HepG2 (cell line): ENCODE results near the gene CTRB2.

Experiments used
- ARNT ChIP-seq: fragments of 450-650 bp; IDR thresholded peaks from 2 replicates; pipeline ENCODE4 v1.6.1; 2017
- EED ChIP-seq: sonication (generic); formaldehyde crosslinking; IDR thresholded peaks from 2 replicates; pipeline ENCODE4 v1.5.0; 2020; ENCODE audit warnings: mild to moderate bottlenecking, missing genetic modification reagents
- KDM4B ChIP-seq: sonication (generic); formaldehyde crosslinking; IDR thresholded peaks from 2 replicates; pipeline ENCODE4 v1.4.0; 2020; ENCODE audit warnings: missing genetic modification reagents
- KLF6 ChIP-seq: IDR thresholded peaks from 2 replicates; pipeline ENCODE4 v1.8.0; 2016; ENCODE audit warnings: missing biosample characterization, missing genetic modification reagents
- MED1 ChIP-seq: sonication (generic); formaldehyde crosslinking; IDR thresholded peaks from 2 replicates; pipeline ENCODE4 v1.4.0; 2020; ENCODE audit warnings: missing genetic modification reagents
- NCOR1 ChIP-seq: fragments of 200-600 bp; sonication (generic); IDR thresholded peaks from 2 replicates; pipeline ENCODE4 v1.7.0; 2017; ENCODE audit warnings: antibody characterized with exemption, low read length, borderline replicate concordance
- POLR2AphosphoS5 ChIP-seq: IDR thresholded peaks from 2 replicates; pipeline ENCODE4 v1.6.1; 2012; ENCODE audit warnings: low read depth, low read length
- TBP ChIP-seq: sonication (generic); formaldehyde crosslinking; IDR thresholded peaks from 2 replicates; pipeline ENCODE4 v1.5.0; 2020; ENCODE audit warnings: missing genetic modification reagents
- TF ChIP-seq, protein P1 (sequence below): IDR thresholded peaks from 2 replicates; pipeline ENCODE4 v1.6.1; 2016; ENCODE audit warnings: low read depth, missing genetic modification reagents, missing compliant biosample characterization
- TF ChIP-seq, protein P2 (sequence below): sonication (generic); formaldehyde crosslinking; IDR thresholded peaks from 2 replicates; pipeline ENCODE4 v1.5.0; 2020; ENCODE audit warnings: mild to moderate bottlenecking, missing genetic modification reagents, moderate library complexity
- TF ChIP-seq, protein P3 (sequence below): sonication (generic); formaldehyde crosslinking; IDR thresholded peaks from 2 replicates; pipeline ENCODE4 v1.4.0; 2020; ENCODE audit warnings: missing genetic modification reagents
- TF ChIP-seq, protein P4 (sequence below): sonication (generic); formaldehyde crosslinking; IDR thresholded peaks from 2 replicates; pipeline ENCODE4 v1.5.0; 2020; ENCODE audit warnings: missing genetic modification reagents

DNA sequence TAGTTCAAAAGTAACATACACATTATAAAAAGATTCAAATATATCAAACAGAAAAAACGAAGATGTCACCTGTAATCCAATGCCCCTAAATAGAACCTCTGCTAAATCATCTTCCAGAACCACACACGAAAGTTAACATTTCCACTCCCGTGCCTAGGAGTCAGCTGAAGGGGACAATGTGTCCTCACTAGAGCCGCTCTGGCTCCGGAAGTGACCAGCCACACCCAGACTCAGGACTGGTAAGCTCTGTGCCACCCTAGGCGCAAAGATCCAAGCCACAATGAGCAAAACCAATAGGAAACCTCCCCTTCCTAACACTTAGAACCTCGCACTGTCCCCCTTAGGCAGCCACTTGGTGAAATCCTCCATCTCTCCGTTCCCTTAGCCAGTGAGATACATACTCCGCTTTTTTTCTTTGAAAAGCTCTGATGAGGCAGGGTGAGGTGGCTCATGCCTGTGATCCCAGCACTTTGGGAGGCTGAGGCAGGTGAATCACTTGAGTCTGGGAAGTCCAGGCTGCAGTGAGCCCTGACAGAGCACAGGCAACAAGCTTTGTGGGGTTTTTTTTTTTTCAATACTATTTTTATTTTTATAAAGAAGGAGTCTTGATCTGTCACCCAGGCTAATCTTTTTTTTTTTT, 23.6 kb upstream of the CTRB2 start:
- TF ChIP-seq, protein P1, sequence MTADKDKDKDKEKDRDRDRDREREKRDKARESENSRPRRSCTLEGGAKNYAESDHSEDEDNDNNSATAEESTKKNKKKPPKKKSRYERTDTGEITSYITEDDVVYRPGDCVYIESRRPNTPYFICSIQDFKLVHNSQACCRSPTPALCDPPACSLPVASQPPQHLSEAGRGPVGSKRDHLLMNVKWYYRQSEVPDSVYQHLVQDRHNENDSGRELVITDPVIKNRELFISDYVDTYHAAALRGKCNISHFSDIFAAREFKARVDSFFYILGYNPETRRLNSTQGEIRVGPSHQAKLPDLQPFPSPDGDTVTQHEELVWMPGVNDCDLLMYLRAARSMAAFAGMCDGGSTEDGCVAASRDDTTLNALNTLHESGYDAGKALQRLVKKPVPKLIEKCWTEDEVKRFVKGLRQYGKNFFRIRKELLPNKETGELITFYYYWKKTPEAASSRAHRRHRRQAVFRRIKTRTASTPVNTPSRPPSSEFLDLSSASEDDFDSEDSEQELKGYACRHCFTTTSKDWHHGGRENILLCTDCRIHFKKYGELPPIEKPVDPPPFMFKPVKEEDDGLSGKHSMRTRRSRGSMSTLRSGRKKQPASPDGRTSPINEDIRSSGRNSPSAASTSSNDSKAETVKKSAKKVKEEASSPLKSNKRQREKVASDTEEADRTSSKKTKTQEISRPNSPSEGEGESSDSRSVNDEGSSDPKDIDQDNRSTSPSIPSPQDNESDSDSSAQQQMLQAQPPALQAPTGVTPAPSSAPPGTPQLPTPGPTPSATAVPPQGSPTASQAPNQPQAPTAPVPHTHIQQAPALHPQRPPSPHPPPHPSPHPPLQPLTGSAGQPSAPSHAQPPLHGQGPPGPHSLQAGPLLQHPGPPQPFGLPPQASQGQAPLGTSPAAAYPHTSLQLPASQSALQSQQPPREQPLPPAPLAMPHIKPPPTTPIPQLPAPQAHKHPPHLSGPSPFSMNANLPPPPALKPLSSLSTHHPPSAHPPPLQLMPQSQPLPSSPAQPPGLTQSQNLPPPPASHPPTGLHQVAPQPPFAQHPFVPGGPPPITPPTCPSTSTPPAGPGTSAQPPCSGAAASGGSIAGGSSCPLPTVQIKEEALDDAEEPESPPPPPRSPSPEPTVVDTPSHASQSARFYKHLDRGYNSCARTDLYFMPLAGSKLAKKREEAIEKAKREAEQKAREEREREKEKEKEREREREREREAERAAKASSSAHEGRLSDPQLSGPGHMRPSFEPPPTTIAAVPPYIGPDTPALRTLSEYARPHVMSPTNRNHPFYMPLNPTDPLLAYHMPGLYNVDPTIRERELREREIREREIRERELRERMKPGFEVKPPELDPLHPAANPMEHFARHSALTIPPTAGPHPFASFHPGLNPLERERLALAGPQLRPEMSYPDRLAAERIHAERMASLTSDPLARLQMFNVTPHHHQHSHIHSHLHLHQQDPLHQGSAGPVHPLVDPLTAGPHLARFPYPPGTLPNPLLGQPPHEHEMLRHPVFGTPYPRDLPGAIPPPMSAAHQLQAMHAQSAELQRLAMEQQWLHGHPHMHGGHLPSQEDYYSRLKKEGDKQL (CRISPR knock-in tag), result no peak
- TF ChIP-seq, protein P2, sequence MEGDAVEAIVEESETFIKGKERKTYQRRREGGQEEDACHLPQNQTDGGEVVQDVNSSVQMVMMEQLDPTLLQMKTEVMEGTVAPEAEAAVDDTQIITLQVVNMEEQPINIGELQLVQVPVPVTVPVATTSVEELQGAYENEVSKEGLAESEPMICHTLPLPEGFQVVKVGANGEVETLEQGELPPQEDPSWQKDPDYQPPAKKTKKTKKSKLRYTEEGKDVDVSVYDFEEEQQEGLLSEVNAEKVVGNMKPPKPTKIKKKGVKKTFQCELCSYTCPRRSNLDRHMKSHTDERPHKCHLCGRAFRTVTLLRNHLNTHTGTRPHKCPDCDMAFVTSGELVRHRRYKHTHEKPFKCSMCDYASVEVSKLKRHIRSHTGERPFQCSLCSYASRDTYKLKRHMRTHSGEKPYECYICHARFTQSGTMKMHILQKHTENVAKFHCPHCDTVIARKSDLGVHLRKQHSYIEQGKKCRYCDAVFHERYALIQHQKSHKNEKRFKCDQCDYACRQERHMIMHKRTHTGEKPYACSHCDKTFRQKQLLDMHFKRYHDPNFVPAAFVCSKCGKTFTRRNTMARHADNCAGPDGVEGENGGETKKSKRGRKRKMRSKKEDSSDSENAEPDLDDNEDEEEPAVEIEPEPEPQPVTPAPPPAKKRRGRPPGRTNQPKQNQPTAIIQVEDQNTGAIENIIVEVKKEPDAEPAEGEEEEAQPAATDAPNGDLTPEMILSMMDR, result no peak
- TF ChIP-seq TBP (CRISPR knock-in tag) (no peak), POLR2AphosphoS5 (no peak), KDM4B (CRISPR knock-in tag) (no peak), MED1 (CRISPR knock-in tag) (no peak), KLF6 (CRISPR knock-in tag) (no peak), NCOR1 (no peak), ARNT (no peak), EED (CRISPR knock-in tag) (no peak)
- TF ChIP-seq, protein P3, sequence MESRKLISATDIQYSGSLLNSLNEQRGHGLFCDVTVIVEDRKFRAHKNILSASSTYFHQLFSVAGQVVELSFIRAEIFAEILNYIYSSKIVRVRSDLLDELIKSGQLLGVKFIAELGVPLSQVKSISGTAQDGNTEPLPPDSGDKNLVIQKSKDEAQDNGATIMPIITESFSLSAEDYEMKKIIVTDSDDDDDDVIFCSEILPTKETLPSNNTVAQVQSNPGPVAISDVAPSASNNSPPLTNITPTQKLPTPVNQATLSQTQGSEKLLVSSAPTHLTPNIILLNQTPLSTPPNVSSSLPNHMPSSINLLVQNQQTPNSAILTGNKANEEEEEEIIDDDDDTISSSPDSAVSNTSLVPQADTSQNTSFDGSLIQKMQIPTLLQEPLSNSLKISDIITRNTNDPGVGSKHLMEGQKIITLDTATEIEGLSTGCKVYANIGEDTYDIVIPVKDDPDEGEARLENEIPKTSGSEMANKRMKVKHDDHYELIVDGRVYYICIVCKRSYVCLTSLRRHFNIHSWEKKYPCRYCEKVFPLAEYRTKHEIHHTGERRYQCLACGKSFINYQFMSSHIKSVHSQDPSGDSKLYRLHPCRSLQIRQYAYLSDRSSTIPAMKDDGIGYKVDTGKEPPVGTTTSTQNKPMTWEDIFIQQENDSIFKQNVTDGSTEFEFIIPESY, result no peak
- TF ChIP-seq, protein P4, sequence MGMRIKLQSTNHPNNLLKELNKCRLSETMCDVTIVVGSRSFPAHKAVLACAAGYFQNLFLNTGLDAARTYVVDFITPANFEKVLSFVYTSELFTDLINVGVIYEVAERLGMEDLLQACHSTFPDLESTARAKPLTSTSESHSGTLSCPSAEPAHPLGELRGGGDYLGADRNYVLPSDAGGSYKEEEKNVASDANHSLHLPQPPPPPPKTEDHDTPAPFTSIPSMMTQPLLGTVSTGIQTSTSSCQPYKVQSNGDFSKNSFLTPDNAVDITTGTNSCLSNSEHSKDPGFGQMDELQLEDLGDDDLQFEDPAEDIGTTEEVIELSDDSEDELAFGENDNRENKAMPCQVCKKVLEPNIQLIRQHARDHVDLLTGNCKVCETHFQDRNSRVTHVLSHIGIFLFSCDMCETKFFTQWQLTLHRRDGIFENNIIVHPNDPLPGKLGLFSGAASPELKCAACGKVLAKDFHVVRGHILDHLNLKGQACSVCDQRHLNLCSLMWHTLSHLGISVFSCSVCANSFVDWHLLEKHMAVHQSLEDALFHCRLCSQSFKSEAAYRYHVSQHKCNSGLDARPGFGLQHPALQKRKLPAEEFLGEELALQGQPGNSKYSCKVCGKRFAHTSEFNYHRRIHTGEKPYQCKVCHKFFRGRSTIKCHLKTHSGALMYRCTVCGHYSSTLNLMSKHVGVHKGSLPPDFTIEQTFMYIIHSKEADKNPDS (CRISPR knock-in tag), result no peak
